Large intestine (tissue), 3 donors: ENCODE results near the gene B4GAT1. TPM values are rescaled to one million over a fixed set of nuclear protein-coding genes. Genes with fewer than 3 reads are reported as not detected.

Experiments
- DNase-seq, 2 donors: peaks; one replicate each; pipeline versions ENCODE4 v3.0.0 to v3.0.0-alpha.2; 2013
- H3K27ac ChIP-seq: one replicate; pipeline ENCODE4 v1.5.1; 2013; ENCODE audit warnings: low read length
- H3K27me3 ChIP-seq: 2 replicates; pipeline ENCODE4 v1.6.1; 2013; ENCODE audit warnings: low read length; ENCODE audit not compliant: control insufficient read depth, insufficient read depth
- H3K36me3 ChIP-seq: 2 replicates; pipeline ENCODE4 v1.6.1; 2013; ENCODE audit warnings: low read length; ENCODE audit not compliant: control insufficient read depth, insufficient read depth
- H3K4me1 ChIP-seq: one replicate; pipeline ENCODE4 v1.6.1; 2013; ENCODE audit warnings: low read length; ENCODE audit not compliant: control insufficient read depth, insufficient read depth
- H3K4me3 ChIP-seq: one replicate; pipeline ENCODE4 v1.5.1; 2013; ENCODE audit warnings: low read length
- H3K9me3 ChIP-seq: one replicate; pipeline ENCODE4 v1.6.1; 2013; ENCODE audit warnings: mild to moderate bottlenecking, low read depth, low read length, moderate library complexity; ENCODE audit not compliant: control insufficient read depth
- WGBS: methylation state at CpG from one replicate; pipeline ENCODE4 v1.1.5; 2013; ENCODE audit warnings: low lambda C conversion rate; ENCODE audit not compliant: insufficient coverage; 5-methylcytosine and 5-hydroxymethylcytosine counted together
- polyA plus RNA-seq: library from polyadenylated mRNA; unstranded; fragments of 120-200 nt; gene quantifications from one replicate; pipeline ENCODE4 v1.2.1, GENCODE V29; 2013

The B4GAT1 gene
- polyA plus RNA-seq, 1 donor, result 31.0 TPM

- peak in 1 of 2 donors; percentile 66 for DNase-seq
- no peaks in the 10 kb centered on the region for H3K9me3 ChIP-seq
- peak within 1 kb of the TSS; percentile 48 for H3K27ac ChIP-seq
- peak within 1 kb of the TSS; percentile 64 for H3K4me3 ChIP-seq
- no CpG with 5 or more reads among the region's 22 CpGs for WGBS
- no peaks in the 10 kb centered on the region for H3K27me3 ChIP-seq
- H3K36me3 ChIP-seq, result peaks cover 65% of the 10 kb centered on the region
- peaks cover 15% of the 10 kb centered on the region for H3K4me1 ChIP-seq
Observed at GRCh38 chr11:66336234-66337102, 11.0 kb downstream of the B4GAT1 start, which contains the start of gene RIN1. TSS of gene RIN1 (minus strand) at chr11:66336434. CDS start at chr11:66336402, 32 bp downstream.

GRCh38 chr11:66335531-66336233 is 11.7 kb downstream of the B4GAT1 start:
- H3K36me3 ChIP-seq, result peaks cover 57% of the 10 kb centered on the region
- DNase-seq, result peak in 1 of 2 donors; percentile 39

DNA sequence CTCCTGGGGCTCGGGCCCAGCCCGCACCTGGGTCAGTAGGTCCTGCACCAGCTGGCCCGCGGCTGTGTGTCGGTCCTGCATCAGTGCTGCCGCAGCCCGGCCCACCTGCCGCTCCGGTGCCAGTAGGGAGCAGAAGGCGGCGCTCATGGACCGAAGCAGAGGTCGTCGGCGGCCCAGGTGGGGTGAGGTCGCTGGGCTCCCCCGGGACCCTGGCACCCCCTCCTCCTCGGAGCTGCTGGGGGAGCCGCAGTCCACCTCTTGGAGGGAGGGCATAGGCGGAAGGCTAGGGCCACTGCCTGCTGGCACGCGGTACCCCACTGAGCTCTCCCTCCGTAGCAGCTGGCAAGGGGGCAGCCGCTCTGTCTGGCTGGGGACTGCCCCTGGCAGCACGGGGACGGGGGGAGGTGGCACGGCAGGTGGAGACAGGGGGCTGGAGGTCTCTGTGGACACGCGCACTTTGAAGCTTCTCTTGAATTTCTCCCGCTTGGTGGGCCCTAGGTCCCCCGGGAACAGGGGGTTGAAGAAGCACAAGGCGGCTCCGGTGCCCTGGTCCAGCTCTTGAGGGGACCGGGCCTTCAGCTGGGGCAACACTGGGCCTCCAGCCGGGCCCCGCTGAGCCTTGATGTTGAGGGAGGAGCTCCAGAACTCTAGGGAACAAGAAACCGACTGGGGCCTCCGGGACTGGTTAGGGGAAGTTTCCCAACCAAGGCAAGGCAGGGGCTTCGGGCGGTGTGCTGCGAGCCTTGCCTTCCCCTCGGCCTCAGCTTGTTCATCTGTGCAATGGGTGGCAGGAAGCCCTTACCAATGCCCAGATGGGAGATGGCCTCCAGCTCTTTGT is 12.6 kb downstream of the B4GAT1 start:
- Histone ChIP-seq H3K27me3 (no peaks in the 10 kb centered on the region), H3K27ac (no peak overlapping the region), H3K4me3 (no peak overlapping the region), H3K9me3 (no peaks in the 10 kb centered on the region), H3K36me3 (peaks cover 49% of the 10 kb centered on the region), H3K4me1 (peaks cover 15% of the 10 kb centered on the region)
- WGBS, result no CpG with 5 or more reads among the region's 42 CpGs
- DNase-seq, result no peak

More at GRCh38 chr11:66335531-66336233, 11.7 kb downstream of the B4GAT1 start:
- peak overlapping the region; percentile 64 for H3K4me3 ChIP-seq
- WGBS, result no CpG with 5 or more reads among the region's 35 CpGs
- H3K9me3 ChIP-seq, result no peaks in the 10 kb centered on the region
- no peaks in the 10 kb centered on the region for H3K27me3 ChIP-seq
- H3K27ac ChIP-seq, result peak overlapping the region; percentile 48
- peaks cover 15% of the 10 kb centered on the region for H3K4me1 ChIP-seq

DNA sequence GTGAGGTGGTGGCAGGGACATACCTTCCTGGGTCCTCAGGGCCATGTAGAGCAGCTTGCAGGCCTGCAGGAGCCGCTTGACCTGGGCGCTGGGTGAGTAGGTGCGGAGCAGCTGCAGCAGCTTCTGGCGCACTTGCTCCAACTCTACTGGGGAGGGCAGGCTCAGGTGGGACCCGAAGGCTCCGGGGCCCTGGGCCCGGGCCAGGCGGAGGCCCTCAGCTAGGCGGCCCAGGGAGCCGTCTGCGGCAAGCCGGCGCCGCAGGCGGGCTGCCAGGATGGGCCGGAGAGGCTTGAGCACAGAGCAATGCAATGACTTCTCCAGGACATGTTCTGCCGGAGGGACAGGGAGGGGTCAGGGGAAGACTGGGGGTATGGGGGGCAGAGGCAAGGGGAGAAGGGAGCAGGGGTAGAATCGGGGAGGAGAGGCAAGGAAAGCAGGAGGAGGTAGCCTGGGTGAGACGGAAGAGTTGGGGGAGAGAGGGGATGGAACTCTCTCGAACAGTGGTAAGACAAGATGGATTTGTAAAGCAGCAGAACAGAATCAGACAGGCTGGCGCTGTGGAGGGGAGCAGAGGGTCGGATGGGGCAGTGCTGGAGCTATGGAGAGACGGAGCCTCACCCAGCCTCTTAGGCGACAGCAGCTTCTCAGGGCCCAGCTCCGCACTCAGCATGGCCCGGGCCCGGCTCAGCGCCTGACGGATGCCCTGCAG is 13.4 kb downstream of the B4GAT1 start:
- H3K27me3 ChIP-seq, result no peaks in the 10 kb centered on the region
- H3K27ac ChIP-seq, result no peak overlapping the region
- H3K4me3 ChIP-seq, result no peak overlapping the region
- H3K4me1 ChIP-seq, result peaks cover 15% of the 10 kb centered on the region
- peaks cover 41% of the 10 kb centered on the region for H3K36me3 ChIP-seq
- no peaks in the 10 kb centered on the region for H3K9me3 ChIP-seq
- WGBS, result 100% methylated on average over 1 of the region's 29 CpGs
- no peak for DNase-seq

DNA sequence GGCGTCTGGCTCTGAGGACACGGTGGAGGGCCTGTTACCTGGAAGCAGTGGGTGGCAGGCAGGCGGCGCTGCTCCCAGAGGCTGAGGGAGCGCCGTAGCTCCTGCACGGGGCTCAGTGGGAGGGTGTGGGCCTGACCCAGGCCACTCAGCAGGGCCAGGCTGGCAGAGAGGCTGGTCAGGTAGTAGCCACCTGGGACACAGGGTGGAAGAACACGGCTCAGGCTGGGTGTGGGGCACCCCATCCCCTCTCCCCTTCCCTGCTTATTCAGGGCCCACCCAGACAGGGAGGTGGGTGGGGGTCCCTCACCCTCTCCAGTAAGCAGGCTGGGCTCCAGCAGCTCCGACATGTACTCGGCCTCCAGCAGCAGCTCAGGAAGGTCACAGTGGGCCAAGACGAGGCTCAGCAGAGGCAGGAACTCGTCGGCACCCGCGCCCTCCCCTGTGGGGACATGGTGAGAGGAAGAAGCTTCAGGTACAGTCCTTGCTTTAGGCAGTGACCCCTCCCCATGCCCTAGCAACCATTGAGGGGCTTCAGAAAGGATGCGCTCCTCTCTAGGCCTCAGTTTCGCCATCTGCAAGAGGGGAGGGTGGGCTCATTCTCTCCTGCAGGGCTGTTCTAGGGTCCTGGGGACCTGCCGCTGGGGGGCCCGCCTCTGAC is 14.1 kb downstream of the B4GAT1 start:
- Histone ChIP-seq H3K4me3 (no peak overlapping the region), H3K9me3 (no peaks in the 10 kb centered on the region), H3K36me3 (peaks cover 34% of the 10 kb centered on the region), H3K27me3 (no peaks in the 10 kb centered on the region), H3K27ac (no peak overlapping the region), H3K4me1 (peaks cover 18% of the 10 kb centered on the region)
- WGBS, result no CpG with 5 or more reads among the region's 19 CpGs
- no peak for DNase-seq

DNA sequence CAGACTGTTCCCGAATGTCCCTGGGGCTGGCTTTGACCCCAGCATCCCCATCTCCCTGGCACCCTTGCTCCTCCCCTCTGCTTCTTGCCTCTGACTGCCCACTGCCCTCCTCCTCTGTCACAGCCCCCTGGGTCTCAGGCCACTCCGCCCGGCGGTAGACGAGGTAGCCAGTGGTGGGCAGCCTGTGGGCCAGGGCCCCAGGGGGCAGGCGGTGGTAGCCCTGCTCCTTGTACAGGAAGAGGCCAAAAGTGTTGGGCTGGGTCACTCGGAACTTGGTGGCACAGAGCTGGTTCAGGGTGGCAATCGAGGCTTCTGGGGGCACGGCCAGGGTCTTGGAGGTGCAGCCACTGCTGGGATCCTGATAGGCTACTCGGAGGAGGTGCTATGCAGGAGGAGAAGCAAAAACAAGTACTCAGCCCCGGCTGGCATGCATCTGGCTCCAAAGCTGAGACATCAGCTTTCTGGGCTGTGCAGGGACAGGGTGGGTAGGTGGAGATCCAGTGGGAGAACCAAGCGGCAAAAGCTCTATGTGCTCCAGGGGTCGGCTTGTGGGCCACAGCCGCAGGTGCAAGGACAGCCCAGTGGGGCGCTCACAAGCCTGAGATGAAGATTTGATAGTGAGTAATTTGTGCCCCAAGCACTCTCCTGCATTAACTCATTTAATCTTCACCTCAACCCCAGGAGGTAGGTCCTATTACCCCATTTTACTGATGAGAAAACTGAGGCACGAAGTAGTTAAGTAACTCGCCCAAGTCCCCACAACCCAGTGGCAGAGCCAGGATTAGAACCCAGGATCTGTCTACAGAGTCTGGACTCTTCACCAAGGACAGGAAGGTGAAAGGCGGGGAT is 14.8 kb downstream of the B4GAT1 start:
- H3K9me3 ChIP-seq, result no peaks in the 10 kb centered on the region
- no CpG with 5 or more reads among the region's 18 CpGs for WGBS
- H3K27me3 ChIP-seq, result no peaks in the 10 kb centered on the region
- no peak for DNase-seq
- peaks cover 27% of the 10 kb centered on the region for H3K36me3 ChIP-seq
- H3K27ac ChIP-seq, result no peak overlapping the region
- peaks cover 23% of the 10 kb centered on the region for H3K4me1 ChIP-seq
- no peak overlapping the region for H3K4me3 ChIP-seq

DNA sequence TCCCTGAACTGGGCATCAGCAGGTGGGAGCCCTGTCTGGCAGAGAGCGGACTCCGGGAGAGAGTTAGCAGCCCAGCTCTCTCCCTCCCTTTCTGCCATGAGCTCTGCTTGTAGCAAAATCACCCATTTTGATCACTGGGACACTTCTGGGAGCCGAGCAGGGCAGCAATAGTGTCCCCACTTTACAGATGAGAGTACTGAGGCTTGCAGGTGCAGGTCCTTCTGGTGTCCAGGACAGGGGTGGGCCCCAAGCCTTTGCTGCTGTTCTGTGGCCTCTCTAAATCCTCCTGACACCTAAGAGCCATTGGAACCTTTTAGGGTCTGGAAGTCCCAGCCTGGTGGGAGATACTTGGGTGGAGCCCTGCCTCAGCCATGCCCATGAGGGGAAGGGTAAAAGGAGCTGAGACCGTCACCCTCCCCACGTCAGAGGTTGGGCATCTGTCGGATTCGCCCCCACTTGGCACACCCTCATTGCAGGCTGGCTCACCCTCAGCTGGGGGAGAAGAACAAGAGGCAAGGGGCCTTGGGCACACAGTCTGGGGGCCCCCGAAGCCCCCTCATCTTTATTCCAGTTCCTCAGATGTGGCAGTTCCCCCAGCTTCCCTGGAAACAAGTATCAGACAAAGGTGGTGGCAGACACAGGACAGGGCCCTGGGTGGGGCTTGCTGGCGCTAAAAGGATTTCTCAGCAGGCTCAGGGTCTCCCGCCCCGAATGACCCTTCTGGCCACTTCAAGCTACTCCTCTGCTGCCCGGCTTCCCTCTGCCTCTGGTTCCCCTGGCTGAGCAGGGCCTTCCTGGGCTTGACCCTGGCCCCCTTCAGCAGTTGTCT is 15.7 kb downstream of the B4GAT1 start:
- no peaks in the 10 kb centered on the region for H3K9me3 ChIP-seq
- no peaks in the 10 kb centered on the region for H3K27me3 ChIP-seq
- peaks cover 28% of the 10 kb centered on the region for H3K4me1 ChIP-seq
- no peak for DNase-seq
- peaks cover 21% of the 10 kb centered on the region for H3K36me3 ChIP-seq
- H3K27ac ChIP-seq, result no peak overlapping the region
- H3K4me3 ChIP-seq, result no peak overlapping the region
- no CpG with 5 or more reads among the region's 12 CpGs for WGBS

DNA sequence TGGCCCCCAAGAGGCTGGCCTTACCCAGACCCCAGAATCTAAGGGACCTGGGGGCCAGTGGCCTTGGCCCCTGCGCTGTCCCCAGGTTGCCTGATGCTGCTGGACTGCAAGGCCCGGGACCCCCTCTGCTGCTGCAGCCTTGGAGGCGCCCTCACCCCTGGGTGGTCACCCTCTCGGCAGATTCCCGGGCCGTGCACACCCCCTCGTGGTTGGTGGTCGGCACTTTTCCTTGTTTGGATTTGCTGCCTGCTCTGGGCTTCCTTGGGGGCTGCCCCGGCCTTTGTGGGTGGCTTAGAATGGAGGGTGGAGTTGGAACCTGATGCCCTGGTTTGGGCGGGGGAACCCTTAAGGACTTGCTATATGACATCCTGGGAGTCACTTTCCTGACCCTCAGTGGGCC is 16.5 kb downstream of the B4GAT1 start:
- peaks cover 21% of the 10 kb centered on the region for H3K36me3 ChIP-seq
- no peaks in the 10 kb centered on the region for H3K9me3 ChIP-seq
- DNase-seq, result no peak
- H3K27ac ChIP-seq, result no peak overlapping the region
- no peak overlapping the region for H3K4me3 ChIP-seq
- H3K4me1 ChIP-seq, result peaks cover 28% of the 10 kb centered on the region
- no CpG with 5 or more reads among the region's 10 CpGs for WGBS
- no peaks in the 10 kb centered on the region for H3K27me3 ChIP-seq
